ENCODE measurements around the gene CADPS.

- TF ChIP-seq BCL3 (IDR thresholded peaks at IDR 0.05), result no peak
- TF ChIP-seq CTCF (IDR thresholded peaks at IDR 0.05), result no peak
Observed at GRCh38 chr3:62895901-62896300, 20.7 kb upstream of the CADPS start.

Data from A549 (cell line).